SW480 (cell line): ENCODE results near the gene TNNT3.

Experiments used
- DNase-seq: peaks from one replicate; pipeline ENCODE4 v3.0.0-alpha.2; 2016; ENCODE audit warnings: low spot score

Gene TNNT3

GRCh38 chr11:1958367-1958766 is 38.9 kb downstream of the TNNT3 start:
- no peak for DNase-seq

GRCh38 chr11:1959786-1960185 is 40.3 kb downstream of the TNNT3 start:
- no peak for DNase-seq

- no peak for DNase-seq
Measured at GRCh38 chr11:1963864-1964263, 44.4 kb downstream of the TNNT3 start.

GRCh38 chr11:1964348-1964747 is 44.8 kb downstream of the TNNT3 start:
- DNase-seq = no peak

DNA sequence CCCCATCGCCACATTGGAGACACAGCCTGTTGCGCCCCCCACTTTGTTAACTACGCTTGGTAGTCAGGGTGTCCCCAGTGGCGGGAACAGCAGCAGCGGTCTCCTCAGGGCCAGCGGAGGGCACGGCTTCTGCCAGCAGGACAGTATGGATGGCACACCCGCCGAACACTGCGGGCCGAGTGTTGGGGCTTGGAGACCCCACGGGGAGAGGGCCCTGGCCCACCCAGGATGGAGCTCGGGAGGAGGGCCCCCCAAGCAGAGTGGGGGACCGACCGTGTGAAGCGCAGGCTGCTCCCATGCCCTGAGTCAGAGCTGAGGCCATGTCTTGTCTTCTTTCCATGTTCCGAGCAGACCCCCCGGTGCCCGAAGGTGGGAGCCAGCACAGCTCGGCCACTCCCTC is 45.5 kb downstream of the TNNT3 start:
- no peak for DNase-seq

- DNase-seq = no peak
Measured at GRCh38 chr11:1966531-1966930, 47.0 kb downstream of the TNNT3 start.

DNA sequence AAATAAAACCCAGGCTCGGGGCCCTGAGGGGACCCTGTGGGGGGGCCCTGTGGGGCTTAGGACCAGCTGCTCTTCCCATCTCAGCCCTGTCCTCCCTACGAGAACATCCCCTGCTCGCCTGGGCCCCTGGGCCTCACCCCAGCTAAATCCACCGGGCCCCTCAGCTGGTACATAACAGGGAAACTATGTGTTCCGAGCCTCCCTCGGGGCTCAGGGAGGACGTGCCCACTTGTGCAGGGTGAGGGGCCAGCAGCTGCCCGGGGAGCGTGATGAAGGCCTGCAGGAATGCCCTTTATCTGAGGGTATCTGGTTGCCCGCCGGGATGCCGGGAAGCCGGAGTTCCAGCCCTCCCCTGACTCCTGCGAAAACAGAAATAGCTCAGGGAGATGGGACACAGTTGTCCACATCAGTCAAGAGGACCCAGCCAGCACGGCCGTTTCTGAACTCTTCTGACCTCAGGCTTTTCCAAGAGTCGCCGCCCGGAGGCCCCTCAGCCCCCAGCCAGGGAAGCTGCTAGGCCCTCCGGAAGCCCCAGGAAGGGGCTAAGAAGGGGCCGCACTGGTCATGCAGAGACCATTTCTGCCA is 48.2 kb downstream of the TNNT3 start:
- no peak for DNase-seq

DNA sequence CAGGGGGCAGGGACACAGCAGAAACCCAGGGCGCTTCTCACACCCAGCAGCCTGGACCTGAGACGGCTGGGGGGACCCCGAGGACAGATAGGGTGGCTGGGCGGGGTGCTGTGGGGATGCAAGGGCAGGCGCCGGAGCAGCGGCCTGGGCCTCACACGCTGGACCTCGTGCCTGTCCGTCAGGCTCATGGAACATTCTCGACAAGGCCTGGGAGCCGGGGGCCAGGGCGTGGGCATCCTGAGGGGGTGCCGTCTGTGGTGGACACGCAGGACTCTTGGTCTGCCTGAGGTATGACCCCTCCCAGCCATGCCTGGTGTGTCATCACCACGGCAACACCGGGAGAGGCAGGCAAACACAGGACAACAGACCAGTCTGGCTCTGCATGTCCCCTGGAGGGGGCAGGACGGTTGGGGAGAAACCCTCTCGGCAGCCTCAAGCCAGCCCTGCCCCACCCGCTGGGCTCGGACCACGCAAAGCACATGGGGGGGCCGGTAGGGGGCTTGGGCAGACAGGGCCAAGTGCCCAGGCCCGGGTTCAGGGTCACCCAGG is 49.0 kb downstream of the TNNT3 start:
- no peak for DNase-seq

GRCh38 chr11:1969035-1969434 is 49.5 kb downstream of the TNNT3 start:
- no peak for DNase-seq

DNA sequence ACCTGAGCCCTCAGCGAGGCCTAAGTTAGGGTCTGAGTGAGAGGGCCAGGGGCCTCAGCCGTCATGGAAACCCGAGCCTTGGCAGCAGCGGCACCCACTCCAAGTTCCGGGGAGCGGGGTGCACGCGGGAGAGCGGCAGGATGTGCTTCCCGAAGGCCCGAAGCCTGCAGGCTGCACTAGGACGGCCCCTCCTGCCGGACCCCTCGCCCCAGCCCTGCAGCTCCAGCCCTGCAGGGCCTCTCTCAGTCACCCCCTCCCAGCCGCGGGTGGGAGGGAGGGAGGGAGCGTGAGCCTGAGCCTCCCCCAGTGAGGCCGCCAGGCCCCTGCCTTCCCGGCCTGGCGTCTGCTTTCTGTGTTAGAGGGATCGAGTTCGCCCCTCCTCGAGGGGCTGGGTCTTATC is 50.3 kb downstream of the TNNT3 start:
- no peak for DNase-seq

DNA sequence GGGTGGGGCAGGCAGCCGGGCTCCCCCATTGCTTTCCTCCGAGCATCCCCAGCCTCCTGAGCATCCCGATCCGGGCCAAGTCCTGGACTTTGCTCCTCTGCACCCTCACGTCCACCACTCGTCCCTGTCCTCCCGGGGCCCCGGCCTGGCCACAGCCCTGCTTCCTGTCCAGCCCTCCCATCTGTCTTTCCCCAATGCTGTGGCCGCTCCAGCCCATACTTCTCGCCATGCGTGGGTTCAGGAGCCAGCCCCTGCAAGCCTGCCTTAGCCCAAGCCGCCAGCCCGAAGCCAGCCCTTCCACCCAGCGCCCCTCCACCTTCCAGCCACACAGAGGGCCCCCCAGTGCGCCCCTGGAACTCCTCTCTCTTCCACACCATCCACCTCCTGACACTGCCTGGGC is 51.5 kb downstream of the TNNT3 start:
- no peak for DNase-seq

GRCh38 chr11:1975185-1975584 is 55.7 kb downstream of the TNNT3 start:
- DNase-seq = no peak

DNA sequence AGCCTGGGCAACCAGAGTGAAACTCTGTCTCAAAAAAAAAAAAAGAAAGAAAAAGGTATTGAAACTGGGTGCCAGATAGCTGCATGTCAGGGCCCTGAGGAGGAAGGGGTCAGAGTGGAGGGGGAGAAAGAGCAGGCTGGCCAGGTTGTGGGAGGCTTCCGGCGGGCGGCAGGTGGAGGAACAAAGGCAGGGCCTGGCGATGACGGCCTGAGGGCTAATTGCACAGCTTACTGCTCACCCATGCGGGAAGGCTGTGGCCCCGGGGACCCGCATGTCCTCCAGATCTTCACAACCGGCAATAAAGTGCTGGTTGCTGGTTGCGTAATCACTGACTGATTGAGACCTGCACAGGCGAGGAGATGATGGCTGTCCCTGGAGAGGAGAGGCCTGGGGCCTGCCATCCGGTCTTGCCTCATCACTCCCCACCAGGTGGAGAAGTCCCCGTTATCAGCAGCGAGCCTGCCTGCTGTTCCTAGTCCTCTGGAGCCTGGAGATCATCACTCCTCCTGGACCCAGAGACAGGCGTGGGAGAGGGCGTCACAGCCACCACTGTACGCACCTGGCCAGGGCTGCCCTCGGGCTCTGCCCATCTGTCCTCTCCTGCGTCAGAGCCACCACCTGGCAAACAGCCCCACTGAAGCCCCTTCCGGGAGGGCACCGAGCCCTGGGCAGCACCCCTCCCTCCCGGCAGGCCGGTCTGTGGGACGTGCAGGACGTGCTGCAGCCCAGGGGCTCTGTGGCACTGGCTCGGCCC is 59.4 kb downstream of the TNNT3 start:
- DNase-seq = no peak

DNA sequence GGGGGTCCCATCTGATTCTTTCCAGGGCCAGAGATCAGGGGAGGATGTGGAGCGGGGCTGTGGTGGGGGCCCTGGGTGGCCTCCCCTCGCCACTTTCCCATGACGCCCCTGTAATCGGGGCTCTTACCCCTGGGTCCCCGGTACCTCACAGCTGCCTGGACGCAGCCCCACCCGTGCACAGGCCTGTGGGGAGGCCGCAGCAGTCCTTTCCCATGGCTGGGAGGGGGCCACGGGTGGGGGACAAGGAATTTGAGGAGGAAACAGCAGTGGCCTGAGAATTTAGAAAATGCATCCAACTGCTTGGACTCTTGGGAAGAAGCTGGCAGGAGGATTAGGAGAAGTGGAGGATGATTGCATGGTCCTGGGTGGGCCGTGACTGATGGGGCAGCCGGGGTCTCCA is 60.1 kb downstream of the TNNT3 start:
- no peak for DNase-seq

- no peak for DNase-seq
Measured at GRCh38 chr11:1982873-1983600, 63.5 kb downstream of the TNNT3 start.

DNA sequence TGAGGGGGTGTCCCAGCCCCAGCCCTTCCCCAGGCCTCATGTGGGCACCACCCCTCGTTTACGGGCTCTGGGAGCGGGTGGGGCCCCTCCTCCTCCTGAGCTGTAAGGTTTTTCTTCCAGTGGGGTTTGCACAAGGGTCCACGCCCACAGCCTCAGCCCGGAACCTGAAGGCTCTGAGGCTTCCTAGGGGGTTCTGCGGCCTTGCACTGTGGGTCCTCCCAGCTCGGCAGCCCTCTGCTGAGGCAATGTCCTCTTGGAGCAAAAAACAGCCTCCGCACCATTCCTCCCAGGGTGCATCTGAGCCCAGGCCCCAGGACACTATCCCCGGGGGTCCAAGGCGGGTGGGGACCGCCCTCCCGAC is 64.1 kb downstream of the TNNT3 start:
- no peak for DNase-seq

DNA sequence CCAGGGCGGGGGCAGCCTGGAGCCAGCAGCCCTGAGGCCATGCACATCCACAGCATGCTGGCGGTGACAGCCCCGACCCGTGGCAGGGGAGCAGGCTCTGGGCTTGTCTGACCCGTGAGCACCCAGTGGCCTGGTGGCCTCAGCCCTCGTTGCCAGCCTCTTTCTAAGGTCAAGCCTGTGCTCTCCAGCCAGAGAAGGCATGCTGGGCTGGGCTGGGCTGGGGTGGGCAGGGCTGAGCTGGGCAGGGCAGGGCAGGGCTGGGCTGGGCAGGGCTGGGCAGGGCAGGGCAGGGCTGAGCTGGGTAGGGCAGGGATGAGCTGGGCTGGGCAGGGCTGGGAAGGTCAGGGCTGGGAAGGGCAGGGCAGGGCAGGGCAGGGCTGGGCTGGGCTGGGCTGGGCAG is 67.5 kb downstream of the TNNT3 start:
- no peak for DNase-seq

- no peak for DNase-seq
Measured at GRCh38 chr11:1988174-1988573, 68.7 kb downstream of the TNNT3 start.
